Gastroesophageal sphincter (tissue), 4 donors: ENCODE data around the gene REPIN1. TPM values are rescaled to one million over a fixed set of nuclear protein-coding genes. Genes with fewer than 3 reads are reported as not detected.

Experiments used
- ATAC-seq: fragments of 150-250 bp; one replicate; pipeline ENCODE4 v1.9.1; 2016; ENCODE audit warnings: mild to moderate bottlenecking, moderate library complexity
- H3K27ac ChIP-seq, 4 donors: fragments of 200-600 bp; sonication (generic) in 3 of 4; 1 replicate in 3 of 4; 2 replicates in 1 of 4; pipeline ENCODE4 v1.5.1; 2016 to 2019
- H3K27me3 ChIP-seq: fragments of 200-600 bp; sonication (generic); one replicate; pipeline ENCODE4 v1.5.1; 2019
- H3K36me3 ChIP-seq, 2 donors: fragments of 200-600 bp; sonication (generic); one replicate each; pipeline ENCODE4 v1.5.1; 2019; ENCODE audit warnings: control low read depth in 1 of 2
- H3K4me1 ChIP-seq, 3 donors: fragments of 200-600 bp; sonication (generic); 1 replicate in 2 of 3; 2 replicates in 1 of 3; pipeline ENCODE4 v1.5.1; 2016 to 2019; ENCODE audit warnings: control low read depth in 2 of 3
- H3K4me3 ChIP-seq, 2 donors: fragments of 200-600 bp; sonication (generic); one replicate each; pipeline ENCODE4 v1.5.1; 2019; ENCODE audit warnings: mild to moderate bottlenecking in 1 of 2, moderate library complexity in 1 of 2
- H3K9me3 ChIP-seq, 3 donors: fragments of 200-600 bp; sonication (generic); one replicate each; pipeline ENCODE4 v1.5.1; 2017 to 2019; ENCODE audit warnings: control low read depth in 2 of 3
- EP300 ChIP-seq: sonication (generic); formaldehyde crosslinking; IDR thresholded peaks from one replicate; pipeline ENCODE4 v1.6.1; 2017; ENCODE audit warnings: antibody characterized with exemption, mild to moderate bottlenecking
- POLR2A ChIP-seq, 2 donors: fragments of 450-650 bp; IDR thresholded peaks; one replicate each; pipeline ENCODE4 v1.6.1; 2017; ENCODE audit warnings: antibody characterized with exemption in 2 of 2, mild to moderate bottlenecking in 2 of 2, moderate library complexity in 1 of 2
- POLR2AphosphoS5 ChIP-seq: sonication (generic); formaldehyde crosslinking; IDR thresholded peaks from one replicate; pipeline ENCODE4 v1.6.1; 2017; ENCODE audit warnings: antibody characterized with exemption
- WGBS, 2 donors: methylation state at CpG; one replicate each; pipeline ENCODE4 v1.1.5; 2018; ENCODE audit warnings: low coverage in 1 of 2; 5-methylcytosine and 5-hydroxymethylcytosine counted together
- total RNA-seq, 4 donors: library from RNA; depleted of rRNA; stranded (reverse); fragments of >200 nt; gene quantifications; one replicate each; pipeline ENCODE4 v1.1.0, GENCODE V29; 2016
- TF ChIP-seq, protein P1 (sequence below), 4 experiments: fragments of 200-600 bp in 2 of 4; fragments of 450-650 bp in 2 of 4; sonication (generic) in 1 of 4; IDR thresholded peaks; one replicate each; pipeline ENCODE4 v1.5.1; 2017 to 2019; ENCODE audit warnings: antibody characterized with exemption in 4 of 4, mild to moderate bottlenecking in 2 of 4, moderate library complexity in 2 of 4

Gene REPIN1
- 100 to 1,000 TPM in 2 of 4 donors, 10 to 100 TPM in 2; 72.7 to 132 (median 102) TPM for total RNA-seq

GRCh38 chr7:150368096-150368883, at the start of gene REPIN1:
Gene REPIN1 (plus strand): TSS chr7:150368822. CDS start chr7:150369712, 890 bp downstream.
- TF ChIP-seq POLR2AphosphoS5 (peak; percentile 89), EP300 (no peak), POLR2A (IDR thresholded peaks at IDR 0.05) (peak; percentile 73 to 78)
- TF ChIP-seq, protein P1, sequence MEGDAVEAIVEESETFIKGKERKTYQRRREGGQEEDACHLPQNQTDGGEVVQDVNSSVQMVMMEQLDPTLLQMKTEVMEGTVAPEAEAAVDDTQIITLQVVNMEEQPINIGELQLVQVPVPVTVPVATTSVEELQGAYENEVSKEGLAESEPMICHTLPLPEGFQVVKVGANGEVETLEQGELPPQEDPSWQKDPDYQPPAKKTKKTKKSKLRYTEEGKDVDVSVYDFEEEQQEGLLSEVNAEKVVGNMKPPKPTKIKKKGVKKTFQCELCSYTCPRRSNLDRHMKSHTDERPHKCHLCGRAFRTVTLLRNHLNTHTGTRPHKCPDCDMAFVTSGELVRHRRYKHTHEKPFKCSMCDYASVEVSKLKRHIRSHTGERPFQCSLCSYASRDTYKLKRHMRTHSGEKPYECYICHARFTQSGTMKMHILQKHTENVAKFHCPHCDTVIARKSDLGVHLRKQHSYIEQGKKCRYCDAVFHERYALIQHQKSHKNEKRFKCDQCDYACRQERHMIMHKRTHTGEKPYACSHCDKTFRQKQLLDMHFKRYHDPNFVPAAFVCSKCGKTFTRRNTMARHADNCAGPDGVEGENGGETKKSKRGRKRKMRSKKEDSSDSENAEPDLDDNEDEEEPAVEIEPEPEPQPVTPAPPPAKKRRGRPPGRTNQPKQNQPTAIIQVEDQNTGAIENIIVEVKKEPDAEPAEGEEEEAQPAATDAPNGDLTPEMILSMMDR (IDR thresholded peaks at IDR 0.05), result peak in 1 of 4 experiments; percentile 15
- peak within 1 kb of the TSS; percentile 73 to 75 for H3K4me3 ChIP-seq
- H3K27me3 ChIP-seq, result no peaks in the 10 kb centered on the region
- H3K9me3 ChIP-seq, result no peaks in the 10 kb centered on the region
- peaks cover 0 to 49% (median 16%) of the 10 kb centered on the region in 3 donors for H3K4me1 ChIP-seq
- 0% methylated on average over 7 of the region's 85 CpGs for WGBS, 2 donors
- peak within 1 kb of the TSS; percentile 76 to 95 (median 93) for H3K27ac ChIP-seq
- peak; percentile 86 for ATAC-seq
- peaks cover 0 to 33% of the 10 kb centered on the region in 2 donors for H3K36me3 ChIP-seq

GRCh38 chr7:150321788-150322113, 46.9 kb upstream of the REPIN1 start:
- ATAC-seq, result no peak
- no peak overlapping the region for H3K4me3 ChIP-seq
- H3K9me3 ChIP-seq, result no peaks in the 10 kb centered on the region
- peaks cover 4% of the 10 kb centered on the region for H3K27me3 ChIP-seq
- WGBS, 2 donors, result 90 to 95% methylated on average over 3 of the region's 3 CpGs
- TF ChIP-seq EP300 (no peak), POLR2A (IDR thresholded peaks at IDR 0.05) (no peak), POLR2AphosphoS5 (no peak)
- TF ChIP-seq, protein P1 (IDR thresholded peaks at IDR 0.05), result no peak
- peaks cover 0 to 35% (median 9%) of the 10 kb centered on the region in 3 donors for H3K4me1 ChIP-seq
- no peak overlapping the region for H3K27ac ChIP-seq
- peaks cover 0 to 11% of the 10 kb centered on the region in 2 donors for H3K36me3 ChIP-seq

DNA sequence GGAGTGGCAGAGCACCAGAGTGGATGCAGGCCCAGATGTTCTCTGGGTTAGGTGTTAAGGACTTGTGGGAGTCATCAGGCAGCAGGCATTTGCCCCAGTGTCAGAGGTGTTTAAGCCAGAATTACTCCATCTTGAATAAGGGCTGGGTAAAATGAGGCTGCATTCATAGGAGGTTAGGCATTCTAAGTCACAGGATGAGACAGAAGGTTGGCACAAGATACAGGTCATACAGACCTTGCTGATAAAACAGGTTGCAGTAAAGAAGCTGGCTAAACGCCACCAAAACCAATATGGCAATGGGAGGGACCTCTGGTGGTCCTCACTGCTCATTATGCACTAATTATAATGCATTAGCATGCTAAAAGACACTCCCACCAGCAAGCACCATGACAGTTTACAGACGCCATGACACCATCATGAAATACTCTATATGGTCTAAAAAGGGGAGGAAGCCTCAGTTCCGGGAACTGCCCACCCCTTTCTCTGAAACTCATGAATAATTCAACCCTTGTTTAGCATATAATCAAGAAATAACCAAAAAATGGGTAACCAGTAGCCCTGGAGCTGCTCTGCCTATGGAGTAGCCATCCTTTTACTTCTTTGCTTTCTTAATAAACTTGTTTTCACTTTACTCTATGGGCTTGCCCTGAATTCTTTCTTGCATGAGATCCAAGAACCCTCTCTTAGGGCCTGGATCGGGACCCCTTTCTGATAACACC, 46.3 kb upstream of the REPIN1 start:
- peak overlapping the region in 3 of 4 donors; percentile 86 to 89 (median 87) for H3K27ac ChIP-seq
- peaks cover 4% of the 10 kb centered on the region for H3K27me3 ChIP-seq
- ATAC-seq, result no peak
- TF ChIP-seq EP300, result no peak
- no peak for TF ChIP-seq POLR2A (IDR thresholded peaks at IDR 0.05)
- no peak for TF ChIP-seq POLR2AphosphoS5
- TF ChIP-seq, protein P1 (IDR thresholded peaks at IDR 0.05), result no peak
- no peaks in the 10 kb centered on the region for H3K9me3 ChIP-seq
- H3K4me1 ChIP-seq, result peaks cover 0 to 35% (median 9%) of the 10 kb centered on the region in 3 donors
- peak overlapping the region; percentile 80 to 89 for H3K4me3 ChIP-seq
- H3K36me3 ChIP-seq, result peaks cover 0 to 16% of the 10 kb centered on the region in 2 donors
- WGBS, 2 donors, result 73 to 81% methylated on average over 3 to 4 of the region's 4 CpGs

DNA sequence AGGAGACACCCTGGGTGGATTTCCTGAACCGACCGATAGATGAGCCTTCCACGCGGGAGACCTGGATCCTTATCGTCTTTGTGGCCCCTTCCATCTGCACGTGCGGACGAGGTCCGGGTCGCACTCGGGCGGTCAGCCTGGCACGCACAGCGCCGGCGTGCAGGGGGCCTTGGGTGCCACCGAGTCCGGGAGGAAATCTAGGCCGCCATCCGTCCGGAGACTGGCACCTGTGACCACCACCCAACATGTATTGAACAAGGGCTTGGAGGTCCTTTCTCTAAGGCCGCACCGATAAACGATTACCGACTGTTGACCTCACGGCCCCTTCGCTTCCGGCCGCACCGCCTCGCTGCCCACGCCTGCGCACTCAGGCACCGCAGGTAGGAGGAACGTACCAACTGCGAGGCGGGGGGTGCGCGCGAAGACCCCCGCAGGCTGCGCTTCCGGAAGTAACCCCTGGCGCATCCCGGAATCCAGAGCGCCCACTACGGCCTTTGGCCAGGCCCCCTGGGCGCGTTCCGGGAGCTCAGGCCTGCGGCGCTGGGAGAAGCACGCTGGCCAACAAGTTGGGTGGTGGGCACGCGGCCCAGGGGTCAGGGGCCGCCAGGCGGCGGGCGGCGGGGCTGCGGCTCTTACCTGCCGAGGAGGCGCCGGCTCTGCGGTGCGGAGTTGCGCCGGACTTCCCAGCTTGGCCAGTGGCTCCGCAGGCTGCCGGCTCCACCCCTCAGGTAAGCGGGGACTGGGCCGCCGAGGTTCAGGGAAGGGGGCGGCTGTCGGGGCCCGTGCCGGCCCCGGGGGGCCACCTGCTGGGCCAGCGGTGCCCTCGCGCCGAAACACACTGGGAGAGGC, 45.6 kb upstream of the REPIN1 start, which contains the start of the genes ACTR3C and LRRC61:
ACTR3C (minus strand) TSS at position 713 of the 849 bp plus-strand sequence. CDS start 28,249 bp downstream, outside the sequence.
LRRC61 (plus strand) TSS at position 523 of the 849 bp plus-strand sequence. CDS start 13,507 bp downstream, outside the sequence.
- 0 to 9% methylated on average over 7 to 23 of the region's 82 CpGs for WGBS, 2 donors
- Histone ChIP-seq H3K27me3 (peaks cover 4% of the 10 kb centered on the region), H3K4me3 (peak within 1 kb of the TSS; percentile 80 to 89), H3K9me3 (no peaks in the 10 kb centered on the region), H3K27ac (peak within 1 kb of the TSS; percentile 62 to 89 (median 86)), H3K36me3 (peaks cover 0 to 24% of the 10 kb centered on the region in 2 donors), H3K4me1 (peaks cover 0 to 35% (median 9%) of the 10 kb centered on the region in 3 donors)
- no peak for TF ChIP-seq EP300
- TF ChIP-seq POLR2A (IDR thresholded peaks at IDR 0.05), result peak in 1 of 2 donors; percentile 14
- TF ChIP-seq, protein P1 (IDR thresholded peaks at IDR 0.05), result peak in 2 of 4 experiments; percentile 21 to 26
- TF ChIP-seq POLR2AphosphoS5, result peak; percentile 37
- ATAC-seq, result peak; percentile 57
